Astrocyte of the cerebellum (primary cell): ENCODE data around the gene ADAMTS16.

ENCODE experiments used
- DNase-seq: peaks from one replicate; pipeline ENCODE4 v3.0.0-alpha.2; 2011; ENCODE audit warnings: low read depth
- H3K4me3 ChIP-seq: 2 replicates; pipeline ENCODE4 v1.5.1; 2011; ENCODE audit warnings: mild to moderate bottlenecking, low read depth, low read length, moderate library complexity
- in situ Hi-C: cut with HindIII; loops from 2 replicates; pipeline ENCODE4 v1.10.0; 2017; ENCODE audit warnings: low sequenced_read_pairs
- TF ChIP-seq, protein P1 (sequence below): IDR thresholded peaks from 2 replicates; pipeline ENCODE4 v1.5.1; 2012; ENCODE audit warnings: low read length, low read depth, moderate library complexity, mild to moderate bottlenecking; ENCODE audit errors: missing control alignments

ADAMTS16 gene, protein sequence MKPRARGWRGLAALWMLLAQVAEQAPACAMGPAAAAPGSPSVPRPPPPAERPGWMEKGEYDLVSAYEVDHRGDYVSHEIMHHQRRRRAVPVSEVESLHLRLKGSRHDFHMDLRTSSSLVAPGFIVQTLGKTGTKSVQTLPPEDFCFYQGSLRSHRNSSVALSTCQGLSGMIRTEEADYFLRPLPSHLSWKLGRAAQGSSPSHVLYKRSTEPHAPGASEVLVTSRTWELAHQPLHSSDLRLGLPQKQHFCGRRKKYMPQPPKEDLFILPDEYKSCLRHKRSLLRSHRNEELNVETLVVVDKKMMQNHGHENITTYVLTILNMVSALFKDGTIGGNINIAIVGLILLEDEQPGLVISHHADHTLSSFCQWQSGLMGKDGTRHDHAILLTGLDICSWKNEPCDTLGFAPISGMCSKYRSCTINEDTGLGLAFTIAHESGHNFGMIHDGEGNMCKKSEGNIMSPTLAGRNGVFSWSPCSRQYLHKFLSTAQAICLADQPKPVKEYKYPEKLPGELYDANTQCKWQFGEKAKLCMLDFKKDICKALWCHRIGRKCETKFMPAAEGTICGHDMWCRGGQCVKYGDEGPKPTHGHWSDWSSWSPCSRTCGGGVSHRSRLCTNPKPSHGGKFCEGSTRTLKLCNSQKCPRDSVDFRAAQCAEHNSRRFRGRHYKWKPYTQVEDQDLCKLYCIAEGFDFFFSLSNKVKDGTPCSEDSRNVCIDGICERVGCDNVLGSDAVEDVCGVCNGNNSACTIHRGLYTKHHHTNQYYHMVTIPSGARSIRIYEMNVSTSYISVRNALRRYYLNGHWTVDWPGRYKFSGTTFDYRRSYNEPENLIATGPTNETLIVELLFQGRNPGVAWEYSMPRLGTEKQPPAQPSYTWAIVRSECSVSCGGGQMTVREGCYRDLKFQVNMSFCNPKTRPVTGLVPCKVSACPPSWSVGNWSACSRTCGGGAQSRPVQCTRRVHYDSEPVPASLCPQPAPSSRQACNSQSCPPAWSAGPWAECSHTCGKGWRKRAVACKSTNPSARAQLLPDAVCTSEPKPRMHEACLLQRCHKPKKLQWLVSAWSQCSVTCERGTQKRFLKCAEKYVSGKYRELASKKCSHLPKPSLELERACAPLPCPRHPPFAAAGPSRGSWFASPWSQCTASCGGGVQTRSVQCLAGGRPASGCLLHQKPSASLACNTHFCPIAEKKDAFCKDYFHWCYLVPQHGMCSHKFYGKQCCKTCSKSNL

GRCh38 chr5:5139777-5140478 is at the start of gene ADAMTS16:
Gene ADAMTS16, plus strand, starts transcription at chr5:5140330. Its CDS starts 138 bp downstream, at chr5:5140468.
- no peak for DNase-seq
- TF ChIP-seq, protein P1, sequence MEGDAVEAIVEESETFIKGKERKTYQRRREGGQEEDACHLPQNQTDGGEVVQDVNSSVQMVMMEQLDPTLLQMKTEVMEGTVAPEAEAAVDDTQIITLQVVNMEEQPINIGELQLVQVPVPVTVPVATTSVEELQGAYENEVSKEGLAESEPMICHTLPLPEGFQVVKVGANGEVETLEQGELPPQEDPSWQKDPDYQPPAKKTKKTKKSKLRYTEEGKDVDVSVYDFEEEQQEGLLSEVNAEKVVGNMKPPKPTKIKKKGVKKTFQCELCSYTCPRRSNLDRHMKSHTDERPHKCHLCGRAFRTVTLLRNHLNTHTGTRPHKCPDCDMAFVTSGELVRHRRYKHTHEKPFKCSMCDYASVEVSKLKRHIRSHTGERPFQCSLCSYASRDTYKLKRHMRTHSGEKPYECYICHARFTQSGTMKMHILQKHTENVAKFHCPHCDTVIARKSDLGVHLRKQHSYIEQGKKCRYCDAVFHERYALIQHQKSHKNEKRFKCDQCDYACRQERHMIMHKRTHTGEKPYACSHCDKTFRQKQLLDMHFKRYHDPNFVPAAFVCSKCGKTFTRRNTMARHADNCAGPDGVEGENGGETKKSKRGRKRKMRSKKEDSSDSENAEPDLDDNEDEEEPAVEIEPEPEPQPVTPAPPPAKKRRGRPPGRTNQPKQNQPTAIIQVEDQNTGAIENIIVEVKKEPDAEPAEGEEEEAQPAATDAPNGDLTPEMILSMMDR = no peak
- H3K4me3 ChIP-seq = peak within 1 kb of the TSS; percentile 42
- in situ Hi-C loops = no loop called here

DNA sequence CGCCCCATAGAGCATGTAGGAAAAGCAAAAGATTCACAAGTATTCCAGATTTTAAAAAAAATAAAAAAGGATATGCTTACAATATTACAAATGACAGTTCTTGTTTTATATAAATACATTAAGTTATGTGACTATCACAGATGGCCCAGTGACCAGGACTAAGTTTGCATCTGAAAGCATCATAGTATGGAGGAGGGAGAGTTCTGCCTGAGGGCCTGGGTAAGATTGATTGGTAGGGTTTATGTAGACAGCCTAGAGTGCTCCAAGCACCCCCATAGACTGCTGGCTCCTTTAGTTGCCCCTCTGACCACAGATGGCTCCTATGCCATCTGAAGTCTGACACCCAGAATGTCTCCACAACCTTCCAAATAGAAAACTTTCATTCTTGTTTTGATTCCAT is 48.0 kb upstream of the ADAMTS16 start:
- in situ Hi-C loops = no loop called here
- no peak overlapping the region for H3K4me3 ChIP-seq
- no peak for DNase-seq
- TF ChIP-seq, protein P1 = no peak

GRCh38 chr5:5100635-5101034 is 39.5 kb upstream of the ADAMTS16 start:
- no peak overlapping the region for H3K4me3 ChIP-seq
- in situ Hi-C loops = no loop called here
- TF ChIP-seq, protein P1 = no peak
- no peak for DNase-seq

- no peak for DNase-seq
- TF ChIP-seq, protein P1 = no peak
- no peak overlapping the region for H3K4me3 ChIP-seq
- in situ Hi-C loops = no loop called here
These were observed 38.5 kb upstream of the ADAMTS16 start for GRCh38 chr5:5101676-5102075.

GRCh38 chr5:5103245-5103644 is 36.9 kb upstream of the ADAMTS16 start:
- in situ Hi-C loops = no loop called here
- TF ChIP-seq, protein P1 = no peak
- no peak overlapping the region for H3K4me3 ChIP-seq
- peak; percentile 61 for DNase-seq
